ENCODE measurements around the gene TUBA4B. TPM values are rescaled to one million over a fixed set of nuclear protein-coding genes. Genes with fewer than 3 reads are reported as not detected.

Gene TUBA4B
- total RNA-seq: not detected
- long read RNA-seq: 0 reads

GRCh38 chr2:219252900-219253752 is at the start of gene TUBA4B:
Gene TUBA4B (plus strand): TSS chr2:219253243. CDS start chr2:219253408, 165 bp downstream.
- intact Hi-C loops (cut with DNase I): loop anchor here (2.0 kb wide), 2 partner anchors 42 to 76 kb away; partner anchors contain the start of gene CNPPD1
- ATAC-seq (peak; percentile 38), DNase-seq (ENCODE audit: missing footprints) (no peak)

DNA sequence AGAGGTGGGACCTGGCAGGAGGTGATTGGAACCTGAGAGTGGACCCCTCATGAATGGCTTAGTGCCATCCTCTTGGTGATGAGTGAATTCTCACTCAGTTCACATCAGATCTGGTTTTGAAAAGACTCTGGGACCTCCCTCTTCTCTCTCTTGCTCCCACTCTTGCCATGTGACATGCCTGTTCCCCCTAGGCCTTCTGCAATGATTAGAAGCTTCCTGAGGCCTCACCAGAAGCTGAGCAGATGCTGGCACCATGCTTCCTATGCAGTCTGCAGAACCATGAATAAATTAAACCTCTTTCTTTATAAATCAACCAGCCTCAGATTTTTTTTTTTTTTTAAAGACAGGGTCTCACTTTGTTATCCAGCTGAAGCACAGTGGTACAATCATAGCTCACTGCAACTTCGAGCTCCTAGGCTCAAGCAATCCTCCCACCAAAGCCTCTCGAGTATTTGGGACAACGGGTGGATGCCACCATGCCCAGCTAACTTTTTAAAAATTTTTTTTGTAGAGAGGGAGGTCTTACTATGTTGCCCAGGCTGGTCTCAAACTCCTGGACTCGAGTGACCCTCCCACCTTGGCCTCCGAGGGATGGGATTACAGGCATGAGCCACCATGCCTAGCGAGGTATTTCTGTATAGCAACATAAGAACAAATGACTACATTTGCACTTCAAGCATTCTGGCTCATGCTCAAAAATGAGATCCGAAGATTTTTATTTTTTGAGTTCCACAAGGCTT is 48.4 kb upstream of the TUBA4B start:
- ATAC-seq (no peak), DNase-seq (ENCODE audit: missing footprints) (no peak)

DNA sequence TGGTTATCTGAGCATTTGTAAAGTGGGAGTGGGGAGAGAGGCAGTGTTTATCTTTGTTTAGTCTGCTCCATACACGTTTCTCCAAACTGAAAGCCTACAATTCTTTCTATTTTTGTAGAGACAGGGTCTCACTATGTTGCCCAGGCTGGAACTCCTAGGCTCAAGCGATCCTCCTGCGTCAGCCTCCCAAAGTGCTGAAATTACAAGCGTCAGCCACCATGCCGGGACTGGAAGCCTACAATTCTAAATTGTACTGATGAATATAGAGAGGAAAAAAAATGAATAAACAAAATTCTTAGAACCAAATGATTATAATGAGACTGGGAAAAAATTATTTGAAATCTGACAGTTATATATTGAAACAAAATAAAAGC is 47.9 kb upstream of the TUBA4B start:
- intact Hi-C loops (cut with DNase I): no loop called here
- no peak for ATAC-seq
- no peak for DNase-seq (ENCODE audit: missing footprints)

More for the DNA sequence above, 48.4 kb upstream of the TUBA4B start:
- intact Hi-C loops (cut with DNase I): no loop called here

GRCh38 chr2:219205981-219206327 is 47.1 kb upstream of the TUBA4B start:
- DNase-seq (ENCODE audit: missing footprints): no peak
- no peak for ATAC-seq
- intact Hi-C loops (cut with DNase I): loop anchor here (1.0 to 2.0 kb wide), 3 partner anchors 23 to 73 kb away; partner anchors contain the start of genes ANKZF1, ATG9A, CNPPD1 and DNAJB2

- intact Hi-C loops (cut with DNase I): loop anchor here (1.0 to 2.0 kb wide), 3 partner anchors 22 to 73 kb away; partner anchors contain the start of genes ANKZF1, ATG9A, CNPPD1 and DNAJB2
- peak; percentile 98 for DNase-seq (ENCODE audit: missing footprints)
- ATAC-seq: peak; percentile 98
Observed at GRCh38 chr2:219206328-219207133, 46.5 kb upstream of the TUBA4B start, which contains the start of gene ZFAND2B. Gene ZFAND2B (plus strand): TSS chr2:219206782. CDS start chr2:219206988, 206 bp downstream.

- DNase-seq (ENCODE audit: missing footprints) (no peak), ATAC-seq (peak; percentile 11)
- intact Hi-C loops (cut with DNase I): loop anchor here (2.0 kb wide), 2 partner anchors 21 to 31 kb away; partner anchors contain the start of genes ANKZF1, ATG9A and CNPPD1
Observed at GRCh38 chr2:219207134-219207883, 45.7 kb upstream of the TUBA4B start.

DNA sequence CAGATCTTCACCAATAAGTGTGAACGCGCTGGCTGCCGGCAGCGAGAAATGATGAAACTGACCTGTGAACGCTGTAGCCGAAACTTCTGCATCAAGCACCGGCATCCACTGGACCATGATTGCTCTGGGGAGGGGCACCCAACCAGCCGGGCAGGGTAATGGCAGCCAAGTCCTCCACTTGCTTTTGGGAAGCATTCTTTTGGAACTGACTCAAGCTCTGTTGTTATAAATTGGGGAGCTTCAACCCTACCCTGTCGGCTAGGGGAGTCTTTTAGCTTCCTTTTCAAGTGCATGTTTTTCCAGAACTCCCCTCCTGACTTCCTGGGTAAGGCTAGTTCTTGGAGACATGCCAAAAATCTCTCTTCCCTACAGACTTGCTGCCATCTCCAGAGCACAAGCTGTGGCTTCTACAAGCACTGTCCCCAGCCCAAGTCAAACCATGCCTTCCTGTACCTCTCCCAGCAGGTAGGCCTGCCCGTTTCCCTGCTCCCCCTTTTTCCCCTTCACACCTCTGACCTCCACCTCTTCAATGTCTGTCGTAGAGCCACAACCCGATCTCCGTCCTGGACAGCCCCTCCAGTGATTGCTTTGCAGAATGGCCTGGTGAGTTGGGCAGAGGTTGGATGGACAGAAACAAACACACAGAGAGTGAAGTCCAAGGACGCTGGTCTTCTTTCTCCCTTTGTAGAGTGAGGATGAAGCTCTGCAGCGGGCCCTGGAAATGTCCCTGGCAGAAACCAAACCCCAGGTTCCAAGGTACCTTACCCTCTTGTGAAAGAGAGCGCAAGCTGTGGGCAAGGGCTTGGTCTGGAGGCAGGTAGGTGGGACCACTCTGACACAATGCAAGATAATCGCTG is 44.9 kb upstream of the TUBA4B start:
- ATAC-seq (no peak), DNase-seq (ENCODE audit: missing footprints) (no peak)
- intact Hi-C loops (cut with DNase I): loop anchor here (2.0 kb wide), 2 partner anchors 21 to 31 kb away; partner anchors contain the start of genes ANKZF1, ATG9A and CNPPD1

DNA sequence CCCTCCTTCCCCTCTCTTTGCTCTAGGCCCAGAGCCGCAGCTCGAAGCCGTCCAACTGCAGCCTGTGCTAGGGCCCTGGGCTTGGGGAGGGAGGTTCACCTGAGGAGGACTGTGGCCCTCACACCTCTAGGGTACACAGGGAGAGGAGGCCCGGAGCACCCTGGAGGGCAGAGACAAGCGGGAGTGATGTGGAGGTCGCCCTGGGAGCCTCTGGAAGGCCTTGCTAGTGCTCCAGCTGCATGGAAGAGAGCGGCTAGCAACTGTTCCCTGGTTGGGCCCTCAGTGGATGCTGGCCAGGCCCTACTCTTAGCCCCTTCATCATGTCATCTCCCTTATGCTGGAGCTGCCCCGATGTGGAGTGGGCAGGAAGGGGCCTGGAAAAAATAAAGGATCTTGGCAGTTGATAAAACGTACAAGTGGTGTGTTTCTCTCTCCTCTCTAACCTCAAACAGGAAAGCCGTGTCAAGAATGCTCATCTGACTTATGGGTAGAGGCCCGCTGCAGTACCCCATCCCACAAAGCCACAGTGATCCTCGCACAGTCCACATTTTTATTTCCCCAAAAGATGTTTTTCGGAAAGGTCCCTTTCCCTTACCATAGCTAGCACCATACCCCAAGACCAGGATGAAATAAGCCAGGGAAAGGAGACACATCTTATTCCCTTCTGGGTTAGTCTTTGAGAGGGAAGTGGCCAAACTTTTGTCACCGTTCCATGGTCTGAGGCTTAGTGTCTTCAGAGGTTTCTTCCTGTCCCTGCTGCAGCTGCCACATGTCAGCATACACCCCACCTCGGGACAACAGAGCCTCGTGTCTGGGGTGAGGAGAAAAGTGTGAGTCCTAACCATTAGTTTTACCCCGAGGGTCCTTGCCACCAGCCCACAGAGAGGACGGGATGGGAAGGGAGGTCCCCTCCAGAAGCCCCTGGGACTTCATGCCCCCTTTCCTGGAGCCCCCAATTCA is 43.5 kb upstream of the TUBA4B start:
- ATAC-seq (no peak), DNase-seq (ENCODE audit: missing footprints) (no peak)
- intact Hi-C loops (cut with DNase I): no loop called here

- ATAC-seq: no peak
- intact Hi-C loops (cut with DNase I): no loop called here
- DNase-seq (ENCODE audit: missing footprints): no peak
Observed at GRCh38 chr2:219210196-219210885, 42.7 kb upstream of the TUBA4B start.

DNA sequence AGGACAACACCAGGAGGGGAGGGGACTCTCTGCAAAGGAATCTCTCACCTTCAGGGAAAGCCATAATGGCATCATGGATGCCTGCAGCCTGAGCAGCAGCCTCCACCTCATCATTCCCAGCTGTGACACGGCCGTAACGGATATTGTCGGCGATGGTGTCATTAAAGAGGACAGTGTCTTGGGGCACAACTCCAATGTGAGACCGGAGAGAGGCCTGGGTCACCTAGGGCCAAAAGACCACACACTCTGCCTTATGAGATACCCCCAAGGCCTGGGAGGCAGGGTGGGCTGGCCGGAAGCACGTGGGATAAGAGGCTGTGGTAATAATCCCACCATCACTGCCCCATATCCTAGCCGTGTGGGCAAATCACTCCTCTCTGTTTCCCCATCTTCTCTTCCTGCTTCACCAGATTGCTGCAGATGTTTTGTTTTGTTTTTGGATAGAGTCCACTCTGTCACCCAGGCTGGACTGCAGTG is 42.1 kb upstream of the TUBA4B start:
- intact Hi-C loops (cut with DNase I): no loop called here
- DNase-seq (ENCODE audit: missing footprints) (no peak), ATAC-seq (no peak)

- intact Hi-C loops (cut with DNase I): no loop called here
- no peak for ATAC-seq
- DNase-seq (ENCODE audit: missing footprints): no peak
Observed at GRCh38 chr2:219213026-219213415, 40.0 kb upstream of the TUBA4B start.

DNA sequence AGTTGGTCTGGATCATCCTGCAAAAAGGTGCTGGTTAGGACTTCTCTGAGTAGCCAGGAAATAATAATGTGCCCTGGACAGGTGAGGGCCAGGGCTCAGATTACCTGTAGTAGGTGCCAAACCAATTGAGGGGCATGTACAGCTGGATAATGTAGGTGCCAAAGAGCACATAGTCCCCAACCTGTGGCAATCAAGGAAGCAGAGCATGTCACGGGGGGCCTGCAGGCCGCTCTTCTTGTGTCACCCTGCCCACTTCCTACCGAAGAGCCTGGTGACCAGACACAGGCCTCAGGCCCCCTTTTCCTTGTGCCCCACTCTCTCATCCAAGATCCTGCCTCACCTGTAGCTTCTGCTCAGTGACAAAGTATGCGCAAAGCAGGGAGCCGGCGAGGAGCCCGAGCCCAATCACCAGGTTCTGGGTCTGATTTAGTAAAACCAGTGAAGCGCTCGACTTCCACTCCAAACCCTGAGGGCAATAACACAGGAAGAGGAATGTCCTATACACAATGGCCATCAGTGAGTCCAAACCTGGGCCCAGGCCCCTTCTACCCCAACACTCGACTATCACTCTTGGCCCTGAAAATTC is 39.5 kb upstream of the TUBA4B start:
- intact Hi-C loops (cut with DNase I): no loop called here
- ATAC-seq (no peak), DNase-seq (ENCODE audit: missing footprints) (no peak)

- intact Hi-C loops (cut with DNase I): no loop called here
- DNase-seq (ENCODE audit: missing footprints) (no peak), ATAC-seq (no peak)
Observed at GRCh38 chr2:219214141-219214540, 38.9 kb upstream of the TUBA4B start.

DNA sequence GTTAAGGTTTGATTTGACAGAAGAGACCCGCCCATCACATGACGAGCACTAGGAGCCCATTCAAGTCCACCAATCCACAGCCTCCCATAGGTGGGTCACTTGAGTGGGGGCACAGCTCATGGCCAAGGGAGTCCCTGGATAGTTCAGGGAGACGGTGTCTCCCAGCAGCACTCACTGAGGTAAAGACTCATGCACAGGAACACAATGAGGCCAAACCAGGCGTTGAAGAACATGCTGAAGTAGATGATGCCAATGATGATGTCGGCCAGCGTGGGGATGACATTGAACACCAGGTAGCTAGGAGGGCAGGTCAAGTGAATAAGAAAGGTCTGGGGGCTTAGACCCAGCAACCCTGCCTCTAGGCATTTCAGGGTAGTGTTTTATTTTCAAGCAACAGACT is 38.3 kb upstream of the TUBA4B start:
- no peak for ATAC-seq
- intact Hi-C loops (cut with DNase I): no loop called here
- DNase-seq (ENCODE audit: missing footprints): no peak

- no peak for ATAC-seq
- intact Hi-C loops (cut with DNase I): no loop called here
- DNase-seq (ENCODE audit: missing footprints): no peak
Observed at GRCh38 chr2:219215871-219216534, 37.0 kb upstream of the TUBA4B start.
